HUES48 (cell line): ENCODE data around the gene CTNND2.

Experiments
- H3K27ac ChIP-seq: one replicate; pipeline ENCODE4 v1.7.0; 2013; ENCODE audit warnings: low read depth, low read length, inconsistent platforms
- H3K27me3 ChIP-seq: 2 replicates; pipeline ENCODE4 v1.6.1; 2013; ENCODE audit warnings: mild to moderate bottlenecking, low read length; ENCODE audit not compliant: control insufficient read depth, insufficient read depth
- H3K36me3 ChIP-seq: 2 replicates; pipeline ENCODE4 v1.6.1; 2013; ENCODE audit warnings: low read length; ENCODE audit not compliant: control insufficient read depth, insufficient read depth
- H3K4me1 ChIP-seq: 2 replicates; pipeline ENCODE4 v1.6.1; 2013; ENCODE audit warnings: mild to moderate bottlenecking, low read length; ENCODE audit not compliant: control insufficient read depth, insufficient read depth
- H3K4me3 ChIP-seq: 2 replicates; pipeline ENCODE4 v1.5.1; 2013; ENCODE audit warnings: mild to moderate bottlenecking, low read depth, low read length
- H3K9ac ChIP-seq: 2 replicates; pipeline ENCODE4 v1.6.1; 2013; ENCODE audit warnings: mild to moderate bottlenecking, low read depth, low read length, moderate library complexity
- H3K9me3 ChIP-seq: 2 replicates; pipeline ENCODE4 v1.6.1; 2013; ENCODE audit warnings: low read length; ENCODE audit not compliant: control insufficient read depth, insufficient read depth

CTNND2 gene

GRCh38 chr5:11043881-11044280, 860.4 kb downstream of the CTNND2 start:
- Histone ChIP-seq H3K4me1 (no peaks in the 10 kb centered on the region), H3K27me3 (no peaks in the 10 kb centered on the region), H3K9me3 (no peaks in the 10 kb centered on the region), H3K9ac (no peak overlapping the region), H3K36me3 (no peaks in the 10 kb centered on the region), H3K4me3 (no peak overlapping the region), H3K27ac (no peak overlapping the region)

GRCh38 chr5:11040345-11040744, 863.9 kb downstream of the CTNND2 start:
- no peaks in the 10 kb centered on the region for H3K4me1 ChIP-seq
- no peaks in the 10 kb centered on the region for H3K27me3 ChIP-seq
- H3K36me3 ChIP-seq: no peaks in the 10 kb centered on the region
- H3K4me3 ChIP-seq: no peak overlapping the region
- no peak overlapping the region for H3K27ac ChIP-seq
- no peak overlapping the region for H3K9ac ChIP-seq
- H3K9me3 ChIP-seq: no peaks in the 10 kb centered on the region

- H3K27me3 ChIP-seq: no peaks in the 10 kb centered on the region
These were observed 865.5 kb downstream of the CTNND2 start for GRCh38 chr5:11038772-11039171.

GRCh38 chr5:11037941-11038340, 866.3 kb downstream of the CTNND2 start:
- no peak overlapping the region for H3K27ac ChIP-seq
- no peak overlapping the region for H3K9ac ChIP-seq
- H3K9me3 ChIP-seq: no peaks in the 10 kb centered on the region
- no peak overlapping the region for H3K4me3 ChIP-seq
- H3K27me3 ChIP-seq: no peaks in the 10 kb centered on the region
- H3K36me3 ChIP-seq: no peaks in the 10 kb centered on the region
- H3K4me1 ChIP-seq: no peaks in the 10 kb centered on the region

More at GRCh38 chr5:11038772-11039171, 865.5 kb downstream of the CTNND2 start:
- Histone ChIP-seq H3K9me3 (no peaks in the 10 kb centered on the region), H3K4me1 (no peaks in the 10 kb centered on the region), H3K27ac (no peak overlapping the region), H3K9ac (no peak overlapping the region), H3K36me3 (no peaks in the 10 kb centered on the region), H3K4me3 (no peak overlapping the region)

- no peak overlapping the region for H3K27ac ChIP-seq
- no peaks in the 10 kb centered on the region for H3K4me1 ChIP-seq
- H3K4me3 ChIP-seq: no peak overlapping the region
- no peaks in the 10 kb centered on the region for H3K27me3 ChIP-seq
- no peaks in the 10 kb centered on the region for H3K9me3 ChIP-seq
- H3K9ac ChIP-seq: no peak overlapping the region
- H3K36me3 ChIP-seq: no peaks in the 10 kb centered on the region
These were observed 867.2 kb downstream of the CTNND2 start for GRCh38 chr5:11037080-11037479.

GRCh38 chr5:11030671-11031070, 873.6 kb downstream of the CTNND2 start:
- no peak overlapping the region for H3K27ac ChIP-seq
- no peaks in the 10 kb centered on the region for H3K36me3 ChIP-seq
- H3K9ac ChIP-seq: no peak overlapping the region
- no peaks in the 10 kb centered on the region for H3K4me1 ChIP-seq
- peaks cover 7% of the 10 kb centered on the region for H3K9me3 ChIP-seq
- H3K27me3 ChIP-seq: no peaks in the 10 kb centered on the region
- no peak overlapping the region for H3K4me3 ChIP-seq

- no peaks in the 10 kb centered on the region for H3K36me3 ChIP-seq
- peaks cover 7% of the 10 kb centered on the region for H3K9me3 ChIP-seq
- H3K27ac ChIP-seq: no peak overlapping the region
- H3K27me3 ChIP-seq: no peaks in the 10 kb centered on the region
- H3K4me1 ChIP-seq: no peaks in the 10 kb centered on the region
- H3K9ac ChIP-seq: no peak overlapping the region
- no peak overlapping the region for H3K4me3 ChIP-seq
These were observed 876.6 kb downstream of the CTNND2 start for GRCh38 chr5:11027660-11028059.

GRCh38 chr5:11026543-11026942, 877.7 kb downstream of the CTNND2 start:
- H3K9ac ChIP-seq: no peak overlapping the region
- H3K4me3 ChIP-seq: no peak overlapping the region
- H3K4me1 ChIP-seq: no peaks in the 10 kb centered on the region
- no peak overlapping the region for H3K27ac ChIP-seq
- H3K27me3 ChIP-seq: no peaks in the 10 kb centered on the region
- peaks cover 7% of the 10 kb centered on the region for H3K9me3 ChIP-seq
- H3K36me3 ChIP-seq: no peaks in the 10 kb centered on the region

GRCh38 chr5:11023945-11024344, 880.3 kb downstream of the CTNND2 start:
- H3K4me3 ChIP-seq: no peak overlapping the region
- H3K4me1 ChIP-seq: no peaks in the 10 kb centered on the region
- H3K9me3 ChIP-seq: no peaks in the 10 kb centered on the region
- H3K9ac ChIP-seq: no peak overlapping the region
- no peaks in the 10 kb centered on the region for H3K36me3 ChIP-seq
- no peak overlapping the region for H3K27ac ChIP-seq
- no peaks in the 10 kb centered on the region for H3K27me3 ChIP-seq

GRCh38 chr5:11013793-11014192, 890.5 kb downstream of the CTNND2 start:
- no peak overlapping the region for H3K27ac ChIP-seq
- H3K9me3 ChIP-seq: no peaks in the 10 kb centered on the region
- H3K4me1 ChIP-seq: no peaks in the 10 kb centered on the region
- H3K9ac ChIP-seq: no peak overlapping the region
- no peaks in the 10 kb centered on the region for H3K36me3 ChIP-seq
- H3K4me3 ChIP-seq: no peak overlapping the region
- no peaks in the 10 kb centered on the region for H3K27me3 ChIP-seq

- no peaks in the 10 kb centered on the region for H3K9me3 ChIP-seq
- H3K4me3 ChIP-seq: no peak overlapping the region
- no peaks in the 10 kb centered on the region for H3K27me3 ChIP-seq
- H3K9ac ChIP-seq: no peak overlapping the region
- no peaks in the 10 kb centered on the region for H3K4me1 ChIP-seq
- H3K27ac ChIP-seq: no peak overlapping the region
- no peaks in the 10 kb centered on the region for H3K36me3 ChIP-seq
These were observed 892.0 kb downstream of the CTNND2 start for GRCh38 chr5:11012295-11012694.
